NB4 (cell line): ENCODE measurements around the gene HSD17B2.

Experiments
- DNase-seq: peaks from one replicate; pipeline ENCODE4 v3.0.0; 2010; ENCODE audit warnings: low read depth
- H3K4me3 ChIP-seq: one replicate; pipeline ENCODE4 v1.5.1; 2011; ENCODE audit warnings: mild to moderate bottlenecking, low read depth, low read length, moderate library complexity
- MAX ChIP-seq: IDR thresholded peaks from 2 replicates; pipeline ENCODE4 v1.6.1; 2011; ENCODE audit warnings: low read depth, low read length
- MYC ChIP-seq: IDR thresholded peaks from 2 replicates; pipeline ENCODE4 v1.6.1; 2011; ENCODE audit warnings: low read depth, low read length
- POLR2A ChIP-seq: IDR thresholded peaks from 2 replicates; pipeline ENCODE4 v1.6.1; 2011; ENCODE audit warnings: mild to moderate bottlenecking; ENCODE audit not compliant: insufficient read length; ENCODE audit errors: extremely low read depth
- TF ChIP-seq, protein P1 (sequence below): IDR thresholded peaks from one replicate; pipeline ENCODE4 v1.5.1; 2012; ENCODE audit warnings: low read depth, low read length

The HSD17B2 gene

DNA sequence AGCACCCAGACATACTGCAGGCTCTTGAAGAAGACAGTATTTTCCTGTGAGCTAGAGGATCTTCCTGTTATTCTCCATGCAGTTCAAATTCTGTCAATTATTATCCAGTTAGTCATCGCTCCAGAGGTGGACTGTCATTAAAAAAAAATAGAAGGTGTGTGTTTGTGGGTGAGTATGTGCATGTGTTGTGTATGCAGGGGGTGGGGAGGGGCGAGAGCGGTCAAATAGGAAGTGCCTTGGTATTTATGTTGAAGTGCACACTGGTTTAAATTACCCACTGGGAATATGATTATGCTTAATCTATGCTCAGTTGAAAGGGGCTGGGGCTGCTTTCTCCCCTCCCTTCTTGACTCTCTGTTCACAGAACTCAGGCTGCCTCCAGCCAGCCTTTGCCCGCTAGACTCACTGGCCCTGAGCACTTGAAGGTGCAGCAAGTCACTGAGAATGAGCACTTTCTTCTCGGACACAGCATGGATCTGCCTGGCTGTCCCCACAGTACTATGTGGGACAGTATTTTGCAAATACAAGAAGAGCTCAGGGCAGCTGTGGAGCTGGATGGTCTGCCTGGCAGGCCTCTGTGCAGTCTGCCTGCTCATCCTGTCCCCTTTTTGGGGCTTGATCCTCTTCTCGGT lies at the start of gene HSD17B2:
HSD17B2 (plus strand) TSS at position 273 of the 632 bp plus-strand sequence; CDS start at position 445, 172 bp downstream.
- no peak for DNase-seq
- TF ChIP-seq MAX (no peak), POLR2A (no peak), MYC (no peak)
- TF ChIP-seq, protein P1, sequence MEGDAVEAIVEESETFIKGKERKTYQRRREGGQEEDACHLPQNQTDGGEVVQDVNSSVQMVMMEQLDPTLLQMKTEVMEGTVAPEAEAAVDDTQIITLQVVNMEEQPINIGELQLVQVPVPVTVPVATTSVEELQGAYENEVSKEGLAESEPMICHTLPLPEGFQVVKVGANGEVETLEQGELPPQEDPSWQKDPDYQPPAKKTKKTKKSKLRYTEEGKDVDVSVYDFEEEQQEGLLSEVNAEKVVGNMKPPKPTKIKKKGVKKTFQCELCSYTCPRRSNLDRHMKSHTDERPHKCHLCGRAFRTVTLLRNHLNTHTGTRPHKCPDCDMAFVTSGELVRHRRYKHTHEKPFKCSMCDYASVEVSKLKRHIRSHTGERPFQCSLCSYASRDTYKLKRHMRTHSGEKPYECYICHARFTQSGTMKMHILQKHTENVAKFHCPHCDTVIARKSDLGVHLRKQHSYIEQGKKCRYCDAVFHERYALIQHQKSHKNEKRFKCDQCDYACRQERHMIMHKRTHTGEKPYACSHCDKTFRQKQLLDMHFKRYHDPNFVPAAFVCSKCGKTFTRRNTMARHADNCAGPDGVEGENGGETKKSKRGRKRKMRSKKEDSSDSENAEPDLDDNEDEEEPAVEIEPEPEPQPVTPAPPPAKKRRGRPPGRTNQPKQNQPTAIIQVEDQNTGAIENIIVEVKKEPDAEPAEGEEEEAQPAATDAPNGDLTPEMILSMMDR = no peak

DNA sequence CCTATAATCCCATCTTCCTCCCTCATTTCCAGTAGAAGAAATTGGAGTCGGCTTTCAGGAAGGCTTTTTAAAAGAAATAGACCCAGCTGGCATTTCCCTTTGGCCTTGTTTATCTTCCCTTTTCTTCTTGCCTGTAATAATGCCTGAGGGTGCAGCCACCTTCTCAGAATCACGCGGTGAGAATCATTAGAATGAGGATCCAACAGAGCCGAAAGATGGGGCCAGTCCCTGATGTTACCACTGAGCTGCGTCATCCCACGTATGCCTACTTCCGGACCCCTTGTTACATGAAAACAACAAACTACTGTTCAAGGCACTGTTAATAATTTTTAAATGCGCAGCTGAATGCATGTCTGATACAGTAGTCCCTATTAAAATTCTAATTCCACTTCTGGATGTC lies 47.9 kb upstream of the HSD17B2 start:
- H3K4me3 ChIP-seq = no peak overlapping the region
- TF ChIP-seq MAX (no peak), POLR2A (no peak), MYC (no peak)
- TF ChIP-seq, protein P1 = no peak
- DNase-seq = no peak

More for the DNA sequence above, at the start of gene HSD17B2:
- no peak within 1 kb of the TSS for H3K4me3 ChIP-seq

GRCh38 chr16:81987706-81988105 lies 47.3 kb upstream of the HSD17B2 start:
- no peak overlapping the region for H3K4me3 ChIP-seq
- no peak for DNase-seq
- no peak for TF ChIP-seq MYC
- TF ChIP-seq POLR2A = no peak
- TF ChIP-seq MAX = no peak
- TF ChIP-seq, protein P1 = no peak

DNA sequence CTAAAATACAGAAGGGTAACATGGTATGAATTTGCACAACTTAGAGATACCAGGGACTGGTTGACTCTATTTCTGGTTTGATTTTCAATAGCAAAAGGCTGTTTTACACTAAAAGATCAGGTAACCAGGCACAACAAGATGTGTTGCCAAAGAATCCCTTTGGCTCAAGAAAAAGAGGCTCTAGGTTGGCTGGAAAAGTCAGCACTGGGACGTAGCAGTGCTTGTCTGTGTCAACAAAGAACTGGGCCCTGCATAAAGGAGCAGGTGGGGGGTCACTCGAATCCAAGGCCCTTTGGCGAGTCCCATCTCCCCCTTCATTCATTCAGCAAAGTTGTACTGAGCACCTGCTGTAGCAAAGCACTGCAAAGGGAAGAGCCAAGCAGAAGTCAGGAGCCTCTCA lies 42.2 kb upstream of the HSD17B2 start:
- DNase-seq = no peak
- TF ChIP-seq MYC (no peak), MAX (no peak), POLR2A (no peak)
- TF ChIP-seq, protein P1 = no peak
- H3K4me3 ChIP-seq = no peak overlapping the region

DNA sequence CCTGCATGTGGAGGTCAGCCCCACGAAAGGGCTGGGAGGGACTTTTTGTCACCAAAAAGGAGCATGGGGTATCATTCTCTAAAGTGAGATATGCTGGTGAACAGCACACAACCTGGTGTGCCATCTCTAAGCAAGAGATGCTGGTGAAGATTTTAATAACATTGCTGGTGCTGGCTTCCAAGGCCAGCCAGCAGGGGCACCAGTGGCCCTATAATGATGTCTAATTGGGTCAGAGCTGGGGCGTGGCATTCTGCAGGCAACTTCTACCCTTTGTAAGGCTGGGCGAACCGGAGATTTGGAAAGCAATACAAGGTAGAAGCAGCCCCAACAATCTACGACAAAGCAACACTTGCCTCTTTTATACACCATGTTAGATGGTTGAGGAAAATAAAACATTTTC lies 40.6 kb upstream of the HSD17B2 start:
- TF ChIP-seq, protein P1 = peak; percentile 49
- no peak for TF ChIP-seq MAX
- H3K4me3 ChIP-seq = no peak overlapping the region
- DNase-seq = peak; percentile 18

- TF ChIP-seq MYC (no peak), MAX (no peak), POLR2A (no peak)
- TF ChIP-seq, protein P1 = no peak
- H3K4me3 ChIP-seq = no peak overlapping the region
- no peak for DNase-seq
Observed at GRCh38 chr16:81995651-81996050, 39.4 kb upstream of the HSD17B2 start.
